ENCODE results near the gene PACS1.

Gene PACS1

DNA sequence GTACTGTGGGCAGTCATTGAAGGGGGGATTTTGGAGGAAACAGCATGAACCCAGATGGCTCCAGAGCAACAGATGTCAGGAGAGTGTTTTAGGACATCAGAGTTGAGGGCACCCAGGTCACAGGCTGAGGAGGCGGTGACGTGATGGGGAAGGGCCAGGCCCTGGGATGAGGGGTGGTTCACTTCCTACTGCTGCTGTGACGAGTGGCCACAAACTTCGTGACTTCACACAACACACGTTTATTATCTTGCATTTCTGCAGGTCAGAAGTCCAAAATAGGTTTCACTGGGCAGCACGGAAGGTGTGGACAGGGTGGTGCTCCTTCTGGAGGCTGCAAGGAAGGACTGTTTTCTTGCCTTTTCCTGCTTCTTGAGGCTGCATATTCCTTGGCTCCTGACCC lies 120.7 kb downstream of the PACS1 start:
- DNase-seq = no peak

DNA sequence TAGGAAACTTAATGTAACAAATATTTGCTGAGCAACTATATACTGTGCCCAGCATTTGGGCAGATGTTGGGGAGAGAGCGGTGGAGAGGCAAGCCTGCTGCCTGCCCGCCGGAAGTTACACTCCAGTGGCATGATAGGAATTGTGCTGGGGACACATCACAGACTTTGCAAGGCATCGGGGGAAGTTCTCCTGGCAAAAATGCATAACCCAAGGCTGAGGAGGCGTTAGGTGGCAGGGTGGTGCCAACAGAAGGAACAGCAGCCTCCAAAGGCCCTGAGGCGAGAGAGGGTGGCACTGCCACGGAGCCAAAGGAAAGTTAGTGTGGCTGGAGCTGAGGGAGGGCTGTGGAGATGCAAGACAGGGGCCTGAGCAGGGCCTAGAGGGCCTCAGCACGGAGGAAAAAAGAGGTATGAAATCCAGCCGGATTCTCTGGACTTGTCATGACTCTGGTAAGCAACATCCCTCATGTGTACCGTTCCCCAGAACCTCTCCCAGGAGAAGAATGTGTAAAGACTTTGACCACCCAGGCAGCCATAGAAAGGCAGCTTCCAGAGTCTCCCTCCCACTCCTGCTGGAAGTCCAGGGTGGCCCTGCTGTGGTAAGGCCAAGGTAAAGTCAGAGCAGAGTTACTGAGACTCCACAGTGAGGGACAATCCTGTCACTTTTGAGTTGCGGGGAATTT lies 122.2 kb downstream of the PACS1 start:
- no peak for DNase-seq

DNA sequence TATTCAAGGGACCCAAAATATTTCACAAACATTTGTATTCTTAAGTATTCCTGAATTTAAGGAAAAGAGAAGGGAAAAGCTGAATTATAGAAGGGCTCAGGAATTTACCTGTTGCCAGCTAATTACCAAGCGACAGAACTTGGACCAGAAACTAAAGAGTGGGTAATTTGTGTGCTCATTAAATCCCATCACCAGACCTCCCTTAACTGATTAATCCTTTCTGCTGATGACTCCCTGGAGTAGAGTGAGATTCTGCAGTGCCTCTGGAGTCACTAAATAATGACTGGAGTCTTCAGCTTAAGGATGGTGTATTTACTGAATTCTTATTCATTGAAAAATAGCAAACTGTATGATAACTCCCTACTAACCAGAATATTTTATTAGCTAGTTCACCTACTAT lies 124.3 kb downstream of the PACS1 start:
- no peak for DNase-seq

DNA sequence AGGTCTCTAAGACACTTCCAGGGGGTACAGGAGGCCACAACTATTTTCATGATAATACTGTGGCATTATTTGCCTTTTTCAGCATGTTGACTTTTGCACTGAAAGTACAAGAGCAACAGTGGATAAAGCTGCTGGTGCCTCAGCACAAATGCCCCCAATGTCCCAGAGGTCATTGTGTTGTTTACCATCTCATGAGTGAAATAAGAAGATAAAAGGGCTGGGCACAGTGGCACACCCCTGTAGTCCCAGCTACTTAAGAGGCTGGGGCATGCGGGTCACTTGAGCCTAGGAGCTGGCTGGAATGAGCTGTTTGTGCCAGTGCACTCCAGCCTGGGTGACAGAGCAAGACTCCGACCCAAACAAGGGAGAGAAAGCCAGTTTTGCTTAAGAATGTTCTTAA lies 125.8 kb downstream of the PACS1 start:
- no peak for DNase-seq

DNA sequence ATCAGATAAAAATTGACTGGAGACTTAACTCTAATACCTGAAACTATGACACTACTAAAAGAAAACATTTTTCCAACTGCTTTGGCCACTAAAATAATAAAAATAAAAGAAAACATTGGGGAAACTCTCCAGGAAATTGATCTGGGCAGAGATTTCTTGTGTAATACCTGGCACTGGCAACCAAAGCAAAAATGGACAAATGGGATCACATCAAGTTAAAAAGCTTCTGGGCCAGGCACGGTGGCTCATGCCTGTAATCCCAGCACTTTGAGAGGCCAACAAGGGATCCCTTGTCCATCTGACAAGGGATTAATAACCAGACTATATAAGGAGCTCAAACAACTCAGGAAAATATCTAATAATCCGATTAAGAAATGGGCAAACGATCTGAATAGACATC lies 133.8 kb downstream of the PACS1 start:
- DNase-seq = no peak

DNA sequence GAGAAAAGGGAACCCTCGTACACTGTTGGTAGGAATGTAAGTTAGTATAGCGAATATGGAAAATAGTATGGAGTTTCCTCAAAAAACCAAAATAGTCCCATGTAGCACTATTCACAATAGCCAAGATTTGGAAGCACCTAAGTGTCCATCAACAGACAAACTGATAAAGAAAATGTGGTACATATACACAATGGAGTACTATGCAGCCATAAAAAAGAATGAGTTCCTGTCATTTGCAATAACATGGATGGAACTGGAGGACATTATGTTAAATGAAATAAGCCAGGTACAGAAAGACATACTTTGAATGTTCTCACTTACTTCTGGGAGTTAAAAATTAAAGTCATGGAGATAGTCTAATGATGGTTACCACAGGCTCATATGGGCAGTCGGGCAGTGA lies 134.3 kb downstream of the PACS1 start:
- no peak for DNase-seq

DNA sequence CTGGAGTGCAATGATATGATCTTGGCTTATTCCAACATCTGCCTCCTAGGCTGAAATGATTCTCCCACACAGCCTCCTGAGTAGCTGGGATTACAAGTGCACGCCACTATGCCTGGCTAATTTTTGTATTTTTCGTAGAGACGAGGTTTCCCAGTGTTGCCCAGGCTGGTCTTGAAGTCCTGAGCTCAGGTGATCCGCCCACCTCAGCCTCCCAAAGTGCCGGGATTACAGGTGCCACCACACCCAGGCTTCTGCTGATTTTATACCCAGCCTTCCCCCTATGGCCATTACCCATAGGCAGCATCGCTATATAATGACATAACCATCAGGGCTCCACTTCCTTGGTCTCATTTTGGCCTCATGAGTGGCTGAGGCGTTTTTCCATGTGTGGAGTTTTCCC lies 137.7 kb downstream of the PACS1 start:
- no peak for DNase-seq

DNA sequence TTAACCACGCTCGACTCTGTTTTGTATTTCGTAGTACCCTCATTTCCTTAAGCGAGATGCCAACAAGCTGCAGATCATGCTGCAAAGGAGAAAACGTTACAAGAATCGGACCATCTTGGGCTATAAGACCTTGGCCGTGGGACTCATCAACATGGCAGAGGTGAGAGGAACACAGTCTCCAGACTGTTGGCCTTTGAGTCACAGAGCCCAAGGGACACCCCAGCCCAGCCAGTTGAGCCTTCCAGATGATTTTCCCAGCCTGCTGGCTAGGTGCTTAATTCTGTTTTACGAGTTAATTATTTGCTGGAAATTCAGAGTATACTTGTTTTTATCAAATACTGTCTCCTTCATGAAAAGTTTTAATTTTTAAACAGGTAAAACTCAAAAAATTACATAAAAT lies 141.0 kb downstream of the PACS1 start:
- DNase-seq = no peak

DNA sequence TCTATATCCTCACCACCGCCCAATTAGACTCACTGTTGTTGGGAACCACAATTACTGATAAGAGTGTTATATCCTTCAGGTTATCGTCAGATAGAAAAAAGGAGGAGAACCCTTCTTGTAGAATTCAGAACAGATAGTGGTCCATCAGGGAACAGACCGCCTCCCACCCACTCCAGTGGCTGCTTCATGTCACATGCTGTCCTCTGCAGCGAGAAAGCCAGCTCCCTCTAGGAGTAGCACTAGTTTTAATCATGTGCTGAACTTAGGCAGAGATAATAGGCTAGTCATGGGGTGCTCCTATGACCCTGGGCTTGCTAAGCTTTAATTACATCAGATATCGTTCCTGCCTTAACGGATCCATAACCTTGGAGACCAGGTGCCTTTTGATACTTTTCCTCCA lies 146.8 kb downstream of the PACS1 start:
- DNase-seq = no peak

DNA sequence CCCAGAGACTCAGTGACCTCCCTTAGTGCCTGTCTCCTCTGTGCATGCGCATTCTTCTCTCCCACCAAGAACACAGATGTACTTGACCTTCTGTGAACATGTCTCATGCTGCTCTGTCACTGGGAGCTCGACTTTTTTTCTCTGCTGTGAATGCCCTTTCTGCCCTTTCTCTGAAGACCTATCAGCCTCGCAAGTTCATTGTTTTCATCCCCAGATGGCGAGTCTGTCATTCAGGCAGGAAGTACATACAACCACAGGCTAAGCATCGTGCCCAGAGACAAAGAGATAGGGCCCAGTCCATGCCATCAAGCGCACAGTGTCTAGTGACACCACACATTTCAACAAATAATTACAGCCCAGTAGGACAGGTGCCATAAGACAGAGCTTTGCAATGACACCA lies 148.0 kb downstream of the PACS1 start:
- DNase-seq = no peak

DNA sequence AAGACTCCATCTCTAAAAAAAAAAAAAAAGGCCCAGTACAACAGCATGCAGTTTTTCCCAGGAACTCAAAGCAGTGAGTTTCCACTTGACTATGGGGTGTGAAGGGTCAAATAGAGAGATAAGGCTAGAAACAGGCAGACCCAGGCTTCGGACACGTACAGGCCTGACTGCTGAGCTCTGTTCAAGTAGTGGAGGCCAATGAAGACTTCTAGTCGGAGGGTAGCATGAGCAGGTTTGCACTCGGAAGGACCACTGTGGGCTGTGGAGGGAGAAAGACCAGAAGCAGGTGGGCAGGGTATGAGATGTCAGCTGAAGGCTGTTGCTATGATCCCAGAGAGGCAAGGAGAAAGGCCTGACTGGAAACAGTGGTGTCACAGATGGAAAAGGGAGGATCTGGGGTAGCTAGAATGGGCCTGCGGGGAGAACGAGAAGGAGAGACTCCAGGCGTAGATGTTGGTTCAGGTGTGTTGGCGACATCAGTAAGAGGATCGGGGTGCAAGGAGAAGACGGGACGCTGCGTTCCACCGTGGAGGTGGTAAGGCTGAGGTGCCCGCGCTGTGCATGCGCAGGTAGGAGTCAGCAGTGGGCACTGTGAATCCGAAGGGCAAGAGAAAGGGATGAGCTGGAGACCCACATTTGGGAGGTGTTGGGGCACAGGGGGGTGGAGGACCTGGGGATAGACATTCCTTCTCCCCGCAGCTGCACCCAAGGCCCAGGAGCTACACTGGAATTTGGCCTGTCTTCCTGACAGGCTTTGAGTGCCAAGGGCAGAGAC lies 149.0 kb downstream of the PACS1 start:
- no peak for DNase-seq

DNA sequence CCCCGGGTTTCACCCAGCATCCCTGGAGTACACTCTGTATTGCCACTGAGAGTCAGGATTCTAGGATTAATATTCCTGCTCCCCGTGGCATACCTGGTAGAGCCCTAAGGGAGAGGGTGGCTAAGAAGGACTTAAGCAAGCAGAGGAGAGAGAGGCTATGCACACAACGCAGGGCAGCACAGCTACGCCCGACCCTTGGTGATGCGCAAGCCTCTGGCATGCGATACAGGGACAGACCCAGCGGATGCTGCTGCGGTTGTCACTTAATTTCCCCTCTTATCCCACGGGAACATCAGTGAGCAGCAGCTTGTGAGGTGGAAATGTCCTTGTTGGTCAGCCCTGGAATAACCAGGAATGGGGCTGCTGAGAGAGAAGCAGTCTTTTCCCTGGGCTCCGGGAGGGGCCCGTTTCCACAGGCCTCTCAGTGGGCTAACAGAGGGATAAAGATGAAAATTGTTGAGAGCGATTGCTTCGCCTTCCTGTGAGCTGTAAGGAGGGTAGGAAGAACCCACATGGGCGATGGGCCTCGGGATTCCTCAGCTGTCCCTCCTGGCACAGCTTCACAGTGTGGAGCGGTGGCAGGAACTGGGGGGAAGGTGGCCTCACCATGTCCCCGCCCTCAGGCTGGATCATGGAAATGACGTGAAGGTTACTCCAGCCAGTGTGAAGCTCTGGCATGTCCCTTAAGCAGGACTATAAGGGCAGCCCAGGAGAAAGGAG lies 149.9 kb downstream of the PACS1 start:
- no peak for DNase-seq

DNA sequence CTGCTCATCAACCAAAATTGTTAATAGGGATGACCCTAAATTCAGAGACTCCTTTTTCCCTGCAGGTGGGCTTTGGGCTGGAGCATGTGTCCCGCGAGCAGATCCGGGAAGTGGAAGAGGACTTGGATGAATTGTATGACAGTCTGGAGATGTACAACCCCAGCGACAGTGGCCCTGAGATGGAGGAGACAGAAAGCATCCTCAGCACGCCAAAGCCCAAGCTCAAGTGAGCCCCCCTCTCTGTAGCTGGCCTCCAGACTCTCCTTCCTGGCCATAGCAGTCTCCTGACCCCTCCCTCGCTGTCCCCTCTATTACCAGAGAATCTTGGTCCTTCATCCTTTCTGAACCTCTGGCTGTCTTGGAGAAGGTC lies 150.5 kb downstream of the PACS1 start:
- no peak for DNase-seq

DNA sequence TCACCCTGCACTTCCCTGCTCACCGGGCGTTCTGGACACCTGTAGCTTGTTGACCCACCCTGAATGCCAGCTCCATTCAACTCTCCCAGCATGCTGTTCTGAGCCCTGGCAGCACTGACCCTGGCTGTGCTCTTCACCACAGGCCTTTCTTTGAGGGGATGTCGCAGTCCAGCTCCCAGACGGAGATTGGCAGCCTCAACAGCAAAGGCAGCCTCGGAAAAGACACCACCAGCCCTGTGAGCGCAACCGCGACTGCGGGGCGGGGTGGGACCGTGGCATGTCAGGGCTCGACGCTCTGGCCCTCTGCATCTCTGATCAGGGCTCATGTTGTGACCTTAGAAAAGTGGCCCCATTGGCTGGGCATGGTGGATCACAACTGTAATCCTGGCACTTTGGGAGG lies 150.9 kb downstream of the PACS1 start:
- DNase-seq = no peak

DNA sequence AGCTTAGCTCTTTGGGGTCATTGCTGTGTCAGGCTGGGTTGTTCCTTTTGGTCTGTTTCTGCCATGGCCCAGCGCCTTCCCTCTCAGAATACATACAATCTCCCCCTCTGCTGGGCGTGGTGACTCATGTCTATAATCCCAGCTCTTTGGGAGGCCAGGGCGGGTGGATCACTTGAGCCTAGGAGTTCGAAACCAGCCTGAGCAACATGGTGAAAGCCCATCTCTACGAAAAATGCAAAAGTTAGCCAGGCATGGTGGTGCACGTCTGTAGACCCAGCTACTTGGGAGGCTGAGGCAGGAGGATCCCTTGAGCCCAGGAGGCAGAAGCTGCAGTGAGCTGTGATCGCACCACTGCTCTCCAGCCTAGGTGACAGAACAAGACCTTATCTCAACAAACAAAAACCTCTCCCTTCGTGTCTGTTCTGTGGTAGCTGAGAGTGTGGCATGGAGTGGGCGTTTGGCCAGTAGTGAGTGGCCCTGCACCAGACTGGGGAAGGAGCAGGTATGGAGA lies 151.7 kb downstream of the PACS1 start:
- DNase-seq = peak in 1 of 2 donors; percentile 14

DNA sequence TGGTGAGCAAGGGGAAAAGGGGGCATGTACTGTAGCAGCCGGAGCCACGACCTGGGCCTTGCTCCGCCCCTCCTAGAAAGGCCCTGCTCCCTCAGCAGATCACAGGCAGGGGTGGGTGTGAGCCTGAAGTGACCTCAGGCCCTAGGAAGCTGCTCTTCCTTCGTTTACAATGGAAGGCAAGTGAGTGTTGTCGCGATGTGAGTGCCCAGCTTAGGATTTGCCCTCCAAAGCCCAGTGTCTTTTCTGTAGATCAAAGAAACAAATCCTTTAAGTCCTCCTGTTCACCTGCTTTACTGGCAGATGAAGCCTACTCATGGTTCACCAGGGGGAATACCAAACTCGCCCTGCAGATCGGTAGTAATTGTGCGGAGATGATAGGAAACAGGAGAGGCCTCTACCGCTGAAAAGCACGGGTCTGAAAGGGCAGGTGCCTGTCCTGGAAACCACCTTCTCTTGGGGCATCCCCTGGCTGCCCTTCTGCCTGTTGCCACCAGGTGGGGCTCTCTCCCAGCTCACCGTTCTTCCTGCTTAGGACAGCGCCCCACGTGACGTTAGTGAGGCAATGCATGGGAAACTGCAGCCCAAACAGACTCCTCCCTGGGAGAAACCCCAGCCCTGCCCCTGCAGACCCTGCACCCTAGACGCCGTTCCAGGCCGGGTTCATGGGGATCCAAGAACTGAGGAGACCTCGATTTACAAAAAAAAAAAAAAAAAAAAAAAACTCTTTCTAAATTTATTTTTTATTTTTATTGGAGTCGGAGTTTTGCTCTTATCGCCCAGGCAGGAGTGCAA lies 152.5 kb downstream of the PACS1 start:
- peak; percentile 91 to 92 for DNase-seq

DNA sequence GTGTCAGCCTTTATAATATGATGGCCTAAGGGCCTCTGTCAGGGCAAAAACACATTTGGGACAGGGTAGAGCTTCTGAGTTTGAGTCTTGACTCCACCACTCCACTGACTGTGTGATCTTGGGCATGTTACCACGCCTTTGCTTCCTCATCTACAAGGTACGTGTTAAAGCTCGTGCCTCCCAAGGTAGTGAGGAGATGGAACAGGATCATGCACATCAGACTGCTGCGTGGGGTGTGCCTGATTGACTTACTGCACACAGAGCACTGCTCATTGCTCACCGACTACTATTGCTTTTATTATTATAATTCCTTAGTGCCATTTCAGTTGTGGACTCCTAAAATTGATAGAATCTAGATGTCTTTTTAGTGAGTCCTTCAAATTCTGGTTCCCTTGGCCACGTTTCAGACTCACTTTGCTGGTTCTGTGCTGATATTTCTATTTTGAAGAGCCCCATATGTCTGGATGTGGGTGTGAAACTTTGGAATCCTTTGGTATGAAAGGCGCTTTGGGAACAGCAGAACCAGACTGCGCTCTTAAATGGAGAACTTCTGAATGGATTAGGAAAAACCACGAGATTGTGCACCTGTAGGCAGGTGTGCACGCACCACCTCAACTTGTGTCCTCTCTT lies 154.3 kb downstream of the PACS1 start:
- DNase-seq = no peak

DNA sequence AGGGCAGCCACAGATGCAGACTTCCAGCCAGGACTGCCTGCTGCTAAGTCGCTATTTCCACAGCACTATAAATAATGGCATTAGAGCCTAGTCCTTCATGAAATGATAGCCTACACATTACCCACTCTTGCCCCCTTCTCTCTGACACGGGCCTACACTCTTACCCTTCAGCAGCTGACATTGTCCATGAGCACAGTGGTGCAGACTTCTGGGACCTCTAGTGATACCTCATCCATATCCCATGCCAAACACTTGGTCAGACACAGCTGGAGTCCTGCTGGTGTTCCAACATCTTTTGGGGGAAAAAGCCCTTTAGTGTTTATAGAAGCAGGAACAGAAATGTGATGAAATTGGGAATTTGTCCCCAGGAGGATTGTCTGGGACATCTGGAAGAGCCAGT lies 155.0 kb downstream of the PACS1 start:
- no peak for DNase-seq

DNA sequence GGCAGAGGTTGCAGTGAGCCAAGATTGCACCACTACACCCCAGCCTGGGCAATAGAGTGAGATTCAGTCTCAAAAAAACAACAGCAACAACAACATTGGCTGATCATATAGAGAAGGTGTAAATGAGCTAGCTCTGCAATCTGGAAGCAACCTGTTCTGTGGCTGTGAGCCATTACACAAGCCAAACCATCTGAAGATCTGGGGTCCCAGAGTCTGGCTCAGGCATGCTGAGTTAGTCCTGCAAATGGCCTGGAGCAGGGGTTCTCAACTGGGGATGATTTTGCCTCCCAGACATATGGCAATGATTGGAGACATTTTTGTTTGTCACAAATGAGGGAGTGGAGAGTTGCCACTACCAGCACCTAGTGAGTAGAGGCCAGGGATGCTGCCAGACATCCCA lies 156.0 kb downstream of the PACS1 start:
- DNase-seq = no peak

DNA sequence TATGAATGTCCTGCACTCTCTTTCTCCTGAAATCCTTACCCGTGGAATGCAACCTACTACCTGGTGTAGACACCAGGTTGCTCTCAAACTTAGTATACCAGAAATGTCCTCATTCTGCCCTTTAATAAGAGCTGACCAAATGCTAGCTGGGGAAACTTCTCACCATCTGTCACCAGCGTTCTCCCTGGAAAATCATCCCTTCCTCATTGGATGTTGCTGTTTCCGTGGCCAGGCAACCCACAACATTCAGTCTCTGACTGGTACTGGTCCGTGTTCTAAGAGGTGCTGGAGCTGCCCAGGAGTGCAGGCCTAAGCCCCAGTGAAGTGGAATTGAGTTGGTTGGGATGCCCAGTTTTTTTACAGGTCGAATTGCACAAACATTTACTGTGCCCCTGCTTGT lies 157.6 kb downstream of the PACS1 start:
- DNase-seq = no peak

DNA sequence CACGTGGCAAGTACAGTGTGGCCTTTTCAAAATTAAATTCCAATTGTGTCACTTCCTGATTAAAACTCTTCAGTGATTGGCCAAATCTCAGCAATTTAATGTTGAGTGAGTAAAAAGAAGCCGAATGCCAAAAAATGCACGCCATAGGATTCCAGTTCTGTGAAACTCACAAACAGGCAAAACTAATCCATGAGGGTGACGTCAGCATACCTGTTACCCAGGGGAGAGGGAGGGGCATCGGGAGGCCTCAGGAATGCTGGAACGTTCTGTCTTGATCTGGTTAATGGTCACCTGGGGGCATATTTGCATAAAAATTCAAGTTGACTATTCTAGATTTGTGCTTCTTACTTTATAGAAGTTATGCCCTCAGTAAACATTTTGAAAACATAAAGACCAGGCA lies 158.4 kb downstream of the PACS1 start:
- DNase-seq = no peak

DNA sequence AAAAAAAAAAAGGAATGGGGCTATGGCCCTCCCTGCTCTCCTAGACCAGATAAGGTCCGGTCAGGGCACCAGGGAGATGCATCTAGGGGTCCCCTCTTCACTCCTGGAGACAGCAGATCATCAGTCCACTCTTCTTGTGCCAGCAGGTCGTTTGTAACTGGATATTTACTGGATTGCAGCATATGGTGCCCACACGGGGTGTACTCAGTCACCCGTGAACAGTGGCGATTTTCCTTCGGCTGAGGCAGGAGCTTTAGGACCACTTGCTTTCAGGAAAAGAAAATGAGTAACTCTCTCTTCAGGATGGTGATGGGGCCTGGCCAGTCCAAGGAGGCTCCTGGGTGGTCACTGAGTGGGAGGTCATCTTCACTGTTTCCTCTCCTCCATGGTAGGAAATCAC lies 160.1 kb downstream of the PACS1 start:
- no peak for DNase-seq

DNA sequence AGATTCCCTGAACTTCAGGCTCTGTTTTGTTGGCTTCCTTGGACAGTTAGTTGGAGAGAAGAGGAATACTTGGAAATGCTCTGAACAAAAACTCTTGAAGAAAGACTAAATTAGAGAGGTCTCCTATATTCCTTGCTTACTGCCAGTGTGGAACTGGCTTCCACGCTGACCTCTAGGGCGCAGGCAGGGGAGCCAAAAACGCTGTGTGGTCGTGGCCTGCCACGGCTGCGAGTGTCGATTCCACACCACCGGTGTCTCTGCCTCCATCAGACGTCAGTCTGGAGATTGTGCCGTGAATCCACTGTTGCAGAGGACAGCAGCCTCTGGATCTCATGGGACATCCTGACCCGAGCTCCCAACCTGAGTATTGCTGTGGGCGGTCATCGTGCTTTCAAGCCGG lies 160.9 kb downstream of the PACS1 start:
- DNase-seq = no peak
